ENCODE data around the gene PSMD8. TPM values are rescaled to one million over a fixed set of nuclear protein-coding genes. Genes with fewer than 3 reads are reported as not detected.

Gene PSMD8
- total RNA-seq, 1 experiment from 2014 or later: 195 TPM

- H3K9ac ChIP-seq (ENCODE audit: low read length): no peak overlapping the region
- H3K36me3 ChIP-seq (ENCODE audit: control insufficient read depth in 1 of 2, insufficient read depth in 2 of 2, low read length in 2 of 2): no peaks in the 10 kb centered on the region
- ATAC-seq: no peak
- no peaks in the 10 kb centered on the region for H4K20me1 ChIP-seq (ENCODE audit: insufficient read depth)
- DNase-seq (ENCODE audit: low read depth, low spot score): no peak
- intact Hi-C loops (cut with micrococcal nuclease): no loop called here
- H3K4me3 ChIP-seq (replicated peaks in 1 of 2; ENCODE audit: low read depth in 1 of 2, low read length in 2 of 2): no peak overlapping the region
- ChIA-PET POLR2A (no interaction called here), RAD21 (ENCODE audit: low non-redundant PET in 1 of 2, low total read pairs in 2 of 2, uncharacterized antibody in 2 of 2, unreplicated experiment in 2 of 2) (no interaction called here), CTCF (no interaction called here)
- no peak overlapping the region for H3K4me2 ChIP-seq (ENCODE audit: low read length)
- H2AFZ ChIP-seq (ENCODE audit: low read depth, low read length, poor library complexity, severe bottlenecking): no peak overlapping the region
- no peaks in the 10 kb centered on the region for H3K27me3 ChIP-seq (ENCODE audit: insufficient read depth, low read length)
- H3K79me2 ChIP-seq (ENCODE audit: insufficient read depth, low read length): no peaks in the 10 kb centered on the region
- H3K27ac ChIP-seq (ENCODE audit: low read depth, low read length): no peak overlapping the region
- H3K4me1 ChIP-seq (ENCODE audit: control insufficient read depth in 1 of 2, insufficient read depth in 2 of 2, low read length in 2 of 2): no peaks in the 10 kb centered on the region
- H3K9me3 ChIP-seq (ENCODE audit: control insufficient read depth in 1 of 2, insufficient read depth in 1 of 2, low read depth in 1 of 2, low read length in 2 of 2): no peaks in the 10 kb centered on the region
- no peaks in the 10 kb centered on the region for H3K9me2 ChIP-seq (ENCODE audit: insufficient read depth)
- no peak for TF ChIP-seq ZBTB33 (IDR thresholded peaks at IDR 0.05; ENCODE audit: extremely low read depth, insufficient replicate concordance, low read length)
- TF ChIP-seq TCF7L2 (IDR thresholded peaks at IDR 0.05; ENCODE audit: borderline replicate concordance, extremely low read depth, insufficient read depth, insufficient read length): no peak
- TF ChIP-seq CEBPB (IDR thresholded peaks at IDR 0.05; ENCODE audit: low read depth): no peak
- no peak for TF ChIP-seq ZNF274 (IDR thresholded peaks at IDR 0.05; ENCODE audit: low read depth, low read length)
- no peak for TF ChIP-seq FOSL1 (IDR thresholded peaks at IDR 0.05; ENCODE audit: low read depth)
- no peak for TF ChIP-seq CTCF (IDR thresholded peaks at IDR 0.05 in 2 of 3, conservative IDR thresholded peaks at IDR 0.05 in 1 of 3; ENCODE audit: borderline replicate concordance in 1 of 3, insufficient read depth in 1 of 3, low read depth in 2 of 3, low read length in 2 of 3)
- TF ChIP-seq SRF (IDR thresholded peaks at IDR 0.05; ENCODE audit: low read depth): no peak
- TF ChIP-seq SP1 (IDR thresholded peaks at IDR 0.05; ENCODE audit: low read depth): no peak
- no peak for TF ChIP-seq EZH2 (IDR thresholded peaks at IDR 0.05)
- TF ChIP-seq JUND (IDR thresholded peaks at IDR 0.05): no peak
- no TSS peak for BruUV-seq (replicated peaks)
Measured at GRCh38 chr19:38425222-38425809, 50.9 kb downstream of the PSMD8 start.
